CMK (cell line): ENCODE results near the gene ATP11A.

Experiments
- DNase-seq: peaks from one replicate; pipeline ENCODE4 v3.0.0-alpha.2; 2010; ENCODE audit warnings: low read depth

ATP11A gene

GRCh38 chr13:112907871-112908331, 218.1 kb downstream of the ATP11A start:
- no peak for DNase-seq

- no peak for DNase-seq
Observed at GRCh38 chr13:112908342-112908741, 218.5 kb downstream of the ATP11A start.

GRCh38 chr13:112910016-112910415, 220.2 kb downstream of the ATP11A start:
- no peak for DNase-seq

- DNase-seq: no peak
Observed at GRCh38 chr13:112910616-112911280, 220.9 kb downstream of the ATP11A start.

GRCh38 chr13:112911285-112911701, 221.5 kb downstream of the ATP11A start:
- DNase-seq: no peak

GRCh38 chr13:112911883-112912282, 222.0 kb downstream of the ATP11A start:
- no peak for DNase-seq

- DNase-seq: no peak
Observed at GRCh38 chr13:112912726-112913440, 223.0 kb downstream of the ATP11A start.

- no peak for DNase-seq
Observed at GRCh38 chr13:112916296-112916695, 226.5 kb downstream of the ATP11A start.

- DNase-seq: no peak
Observed at GRCh38 chr13:112917056-112917664, 227.3 kb downstream of the ATP11A start.

- DNase-seq: no peak
Observed at GRCh38 chr13:112917737-112918136, 227.9 kb downstream of the ATP11A start.

- no peak for DNase-seq
Observed at GRCh38 chr13:112918266-112918665, 228.4 kb downstream of the ATP11A start.

GRCh38 chr13:112918746-112919145, 228.9 kb downstream of the ATP11A start:
- DNase-seq: no peak

GRCh38 chr13:112923962-112924361, 234.1 kb downstream of the ATP11A start:
- no peak for DNase-seq

GRCh38 chr13:112924365-112924764, 234.5 kb downstream of the ATP11A start:
- no peak for DNase-seq

GRCh38 chr13:112926003-112926402, 236.2 kb downstream of the ATP11A start:
- DNase-seq: no peak

GRCh38 chr13:112926993-112927392, 237.2 kb downstream of the ATP11A start:
- DNase-seq: no peak

GRCh38 chr13:112928020-112928971, 238.5 kb downstream of the ATP11A start:
- DNase-seq: no peak

GRCh38 chr13:112928972-112929782, 239.3 kb downstream of the ATP11A start:
- DNase-seq: peak; percentile 73

GRCh38 chr13:112929783-112930055, 239.9 kb downstream of the ATP11A start:
- no peak for DNase-seq

- no peak for DNase-seq
Observed at GRCh38 chr13:112930192-112930591, 240.4 kb downstream of the ATP11A start.
